ENCODE data around the gene MKLN1. TPM values are rescaled to one million over a fixed set of nuclear protein-coding genes. Genes with fewer than 3 reads are reported as not detected.

The MKLN1 gene
- total and polyA plus RNA-seq, 10 of the 15 experiments (the other 5 are each of a cell fraction or from before 2014, with no cell fraction given) = 13.6 to 55.8 (median 29.3) TPM

GRCh38 chr7:131300078-131300477, 27.6 kb upstream of the MKLN1 start:
- Histone ChIP-seq H2AFZ (ENCODE audit: control insufficient read depth, low read depth, low read length) (no peak overlapping the region), H3K79me2 (ENCODE audit: control insufficient read depth, insufficient read depth, low read length) (no peaks in the 10 kb centered on the region), H3K4me2 (ENCODE audit: control insufficient read depth, insufficient read depth) (no peak overlapping the region), H3K9ac (ENCODE audit: control insufficient read depth, insufficient read depth, low read length) (no peak overlapping the region), H3K4me3 (no peak overlapping the region), H3K36me3 (ENCODE audit: control insufficient read depth in 2 of 2, insufficient read depth in 2 of 2, low read length in 1 of 2) (no peaks in the 10 kb centered on the region), H3K9me3 (replicated peaks; ENCODE audit: control insufficient read depth, insufficient read depth, low read length) (no peaks in the 10 kb centered on the region), H3K27ac (ENCODE audit: control insufficient read depth, insufficient read depth) (no peak overlapping the region), H3K4me1 (ENCODE audit: control insufficient read depth, insufficient read depth, low read length) (no peaks in the 10 kb centered on the region), H3K27me3 (replicated peaks in 1 of 2; ENCODE audit: control insufficient read depth in 2 of 2, insufficient read depth in 2 of 2, low read length in 1 of 2) (no peaks in the 10 kb centered on the region; a peak in 1 of 4 replicates), H4K20me1 (ENCODE audit: control insufficient read depth, insufficient read depth) (no peaks in the 10 kb centered on the region)
- SMC1A ChIA-PET (ENCODE audit: uncharacterized antibody, unreplicated experiment) = interaction anchor here (0.6 to 1.2 kb wide), 2 partner anchors 62 to 476 kb away, joined by 3 read pairs; no protein-coding TSS in a partner anchor
- in situ Hi-C loops (cut with MboI) (no loop called here), intact Hi-C loops (cut with micrococcal nuclease; ENCODE audit: unreplicated experiment) (no loop called here)
- WGBS (ENCODE audit: insufficient coverage, insufficient replicate concordance, low lambda C conversion rate, missing lambda C conversion rate) = 48% methylated on average over 2 of the region's 2 CpGs
- no peak for TF ChIP-seq ZNF274 (IDR thresholded peaks at IDR 0.05; ENCODE audit: insufficient read depth, insufficient read length)
- no peak for TF ChIP-seq BACH1 (IDR thresholded peaks at IDR 0.05; ENCODE audit: borderline replicate concordance)
- no peak for TF ChIP-seq BRCA1 (IDR thresholded peaks at IDR 0.05; ENCODE audit: low read depth, low read length)
- no peak for TF ChIP-seq NBN (IDR thresholded peaks at IDR 0.05)
- TF ChIP-seq BCL3 (IDR thresholded peaks at IDR 0.05; ENCODE audit: borderline replicate concordance, insufficient read depth, low read depth, low read length, poor library complexity, severe bottlenecking) = no peak
- no peak for TF ChIP-seq CBX5 (IDR thresholded peaks at IDR 0.05; ENCODE audit: low read depth)
- TF ChIP-seq RFX5 (IDR thresholded peaks at IDR 0.05; ENCODE audit: low read depth, low read length) = no peak
- no peak for TF ChIP-seq GABPA (IDR thresholded peaks at IDR 0.05; ENCODE audit: low read depth)
- TF ChIP-seq E2F4 (IDR thresholded peaks at IDR 0.05; ENCODE audit: low read depth, low read length) = no peak
- TF ChIP-seq PRDM15 (CRISPR knock-in tag; IDR thresholded peaks at IDR 0.05) = no peak
- TF ChIP-seq EP300 (IDR thresholded peaks at IDR 0.05; ENCODE audit: borderline replicate concordance in 1 of 2, control insufficient read depth in 1 of 2, low read depth in 2 of 2, low read length in 2 of 2) = no peak
- POLR2A ChIA-PET = no interaction called here
- no TSS peak for BruUV-seq (replicated peaks)
- DNase-seq (ENCODE audit: low read depth, low spot score) = no peak
- CTCF ChIA-PET = interaction anchor here (1.0 to 1.2 kb wide), 2 partner anchors 10 to 260 kb away, joined by 3 to 4 read pairs; no protein-coding TSS in a partner anchor
- ATAC-seq = no peak
- no peak for FAIRE-seq
- RAD21 ChIA-PET (ENCODE audit: unreplicated experiment) = no interaction called here

All from GM12878 (cell line).